IMR-90 (cell line): Measurements from ENCODE around the gene ST6GALNAC4.

Source experiments
- CEBPB ChIP-seq: IDR thresholded peaks from 2 replicates; pipeline ENCODE4 v1.6.1; 2012; ENCODE audit warnings: low read depth, low read length, improper control_type of control experiment
- FOS ChIP-seq: fragments of 150-350 bp; IDR thresholded peaks from 2 replicates; pipeline ENCODE4 v1.6.1; 2016; ENCODE audit warnings: low read depth, low read length
- MAFK ChIP-seq: IDR thresholded peaks from 2 replicates; pipeline ENCODE4 v1.6.1; 2012; ENCODE audit warnings: low read depth, low read length, improper control_type of control experiment
- MXI1 ChIP-seq: IDR thresholded peaks from 2 replicates; pipeline ENCODE4 v1.6.1; 2012; ENCODE audit warnings: low read depth, mild to moderate bottlenecking, low read length, moderate library complexity, borderline replicate concordance
- POLR2A ChIP-seq: IDR thresholded peaks from 2 replicates; pipeline ENCODE4 v1.6.1; 2012; ENCODE audit warnings: mild to moderate bottlenecking, low read depth, low read length
- RAD21 ChIP-seq: IDR thresholded peaks from 2 replicates; pipeline ENCODE4 v1.6.1; 2012; ENCODE audit warnings: low read length, improper control_type of control experiment
- USF2 ChIP-seq: fragments of 150-350 bp; IDR thresholded peaks from 2 replicates; pipeline ENCODE4 v1.6.1; 2017; ENCODE audit warnings: mild to moderate bottlenecking, antibody characterized with exemption, low read length, low read depth
- TF ChIP-seq, protein P1 (sequence below): conservative IDR thresholded peaks from 2 replicates; pipeline ENCODE4 v1.5.1; 2012; ENCODE audit warnings: mild to moderate bottlenecking, low read depth, low read length, improper control_type of control experiment

DNA sequence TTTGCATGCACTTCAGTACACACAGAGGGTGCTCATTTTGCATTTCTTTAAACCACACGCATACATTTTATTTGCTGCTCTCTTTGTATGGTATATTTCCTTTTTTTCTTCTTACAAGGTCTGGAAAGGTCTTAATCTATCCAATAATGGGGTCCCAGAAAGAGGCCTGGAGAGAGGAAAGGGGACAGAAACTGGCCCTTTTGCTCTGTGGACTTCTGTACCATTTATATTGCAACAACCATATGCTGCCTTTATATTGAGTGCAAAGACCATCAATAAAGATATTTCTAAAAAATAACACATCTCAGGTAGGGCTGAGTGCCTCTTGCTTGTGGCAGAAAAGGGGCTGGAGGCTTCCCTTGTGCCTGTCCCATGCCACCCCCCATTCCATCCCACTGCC is 36.3 kb upstream of the ST6GALNAC4 start:
- TF ChIP-seq, protein P1, sequence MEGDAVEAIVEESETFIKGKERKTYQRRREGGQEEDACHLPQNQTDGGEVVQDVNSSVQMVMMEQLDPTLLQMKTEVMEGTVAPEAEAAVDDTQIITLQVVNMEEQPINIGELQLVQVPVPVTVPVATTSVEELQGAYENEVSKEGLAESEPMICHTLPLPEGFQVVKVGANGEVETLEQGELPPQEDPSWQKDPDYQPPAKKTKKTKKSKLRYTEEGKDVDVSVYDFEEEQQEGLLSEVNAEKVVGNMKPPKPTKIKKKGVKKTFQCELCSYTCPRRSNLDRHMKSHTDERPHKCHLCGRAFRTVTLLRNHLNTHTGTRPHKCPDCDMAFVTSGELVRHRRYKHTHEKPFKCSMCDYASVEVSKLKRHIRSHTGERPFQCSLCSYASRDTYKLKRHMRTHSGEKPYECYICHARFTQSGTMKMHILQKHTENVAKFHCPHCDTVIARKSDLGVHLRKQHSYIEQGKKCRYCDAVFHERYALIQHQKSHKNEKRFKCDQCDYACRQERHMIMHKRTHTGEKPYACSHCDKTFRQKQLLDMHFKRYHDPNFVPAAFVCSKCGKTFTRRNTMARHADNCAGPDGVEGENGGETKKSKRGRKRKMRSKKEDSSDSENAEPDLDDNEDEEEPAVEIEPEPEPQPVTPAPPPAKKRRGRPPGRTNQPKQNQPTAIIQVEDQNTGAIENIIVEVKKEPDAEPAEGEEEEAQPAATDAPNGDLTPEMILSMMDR, result no peak
- TF ChIP-seq FOS, result no peak
- TF ChIP-seq CEBPB, result no peak
- no peak for TF ChIP-seq MAFK
- no peak for TF ChIP-seq POLR2A
- TF ChIP-seq USF2, result no peak
- no peak for TF ChIP-seq RAD21
- no peak for TF ChIP-seq MXI1
